SK-N-SH (cell line): ENCODE data around the gene VSTM1. TPM values are rescaled to one million over a fixed set of nuclear protein-coding genes. Genes with fewer than 3 reads are reported as not detected.
A peak's percentile ranks its signal among the peaks of the same experiment; 100 is the strongest.

Experiments
- CTCF ChIA-PET: fragments of 300-600, 350-600 bp; formaldehyde crosslinking; extraction: SDS; loops from one replicate; lab custom pipeline; 2021; lab: Yijun Ruan, JAX
- POLR2A ChIA-PET: fragments of 350-600 bp; sonication (Branson Sonifier 250); formaldehyde crosslinking; extraction: SDS; loops from one replicate; lab custom pipeline; 2020; ENCODE audit warnings: antibody characterized with exemption, inconsistent platforms; lab: Yijun Ruan, JAX
- DNase-seq: peaks from one replicate; pipeline ENCODE4 v3.0.0; 2012
- H2AFZ ChIP-seq: fragments of 200-600 bp; sonication (generic); 2 replicates; pipeline ENCODE4 v1.8.1; 2016; ENCODE audit warnings: antibody characterized with exemption, mild to moderate bottlenecking, low read depth
- H3F3A ChIP-seq: fragments of 200-600 bp; sonication (generic); replicated peaks from 2 replicates; pipeline ENCODE3; 2016; ENCODE audit warnings: antibody characterized with exemption, mild to moderate bottlenecking; ENCODE audit not compliant: insufficient read depth
- H3K27ac ChIP-seq, 2 experiments: fragments of 200-500 bp in 1 of 2; fragments of 200-600 bp in 1 of 2; sonication (Bioruptor generic) in 1 of 2; sonication (generic), shearing (Covaris generic) in 1 of 2; 2 replicates each; pipeline versions ENCODE4 v1.5.1 to v1.6.1; 2014 to 2016; ENCODE audit warnings: low read depth in 2 of 2, inconsistent platforms in 1 of 2, low read length in 1 of 2, mild to moderate bottlenecking in 1 of 2, mixed read lengths in 1 of 2
- H3K27me3 ChIP-seq: fragments of 200-600 bp; sonication (generic), shearing (Covaris generic); 2 replicates; pipeline ENCODE4 v1.6.1; 2016; ENCODE audit warnings: mixed run types; ENCODE audit not compliant: insufficient read depth
- H3K36me3 ChIP-seq, 2 experiments: fragments of 200-500 bp in 1 of 2; fragments of 200-600 bp in 1 of 2; sonication (Bioruptor generic) in 1 of 2; sonication (generic) in 1 of 2; replicated peaks in 1 of 2; 2 replicates each; pipeline versions ENCODE3 to v1.5.1; 2014 to 2016; ENCODE audit warnings: low read length in 1 of 2, mild to moderate bottlenecking in 1 of 2; ENCODE audit not compliant: insufficient read depth in 2 of 2, control insufficient read depth in 1 of 2
- H3K4me1 ChIP-seq, 2 experiments: fragments of 200-500 bp in 1 of 2; fragments of 200-600 bp in 1 of 2; sonication (Bioruptor generic) in 1 of 2; sonication (generic), shearing (Covaris generic) in 1 of 2; 2 replicates each; pipeline versions ENCODE4 v1.5.1 to v1.6.1; 2014 to 2016; ENCODE audit warnings: low read depth in 1 of 2, low read length in 1 of 2, mixed run types in 1 of 2; ENCODE audit not compliant: insufficient read depth in 2 of 2, control insufficient read depth in 1 of 2
- H3K4me2 ChIP-seq: fragments of 200-600 bp; sonication (generic), shearing (Covaris generic); 2 replicates; pipeline ENCODE4 v1.6.1; 2017; ENCODE audit warnings: mixed run types
- H3K4me3 ChIP-seq, 2 experiments: fragments of 200-500 bp in 1 of 2; fragments of 200-600 bp in 1 of 2; sonication (Bioruptor generic) in 1 of 2; sonication (generic), shearing (Covaris generic) in 1 of 2; 2 replicates each; pipeline versions ENCODE4 v1.5.1 to v1.8.1; 2014 to 2016; ENCODE audit warnings: low read depth in 2 of 2, inconsistent platforms in 1 of 2, low read length in 1 of 2, mild to moderate bottlenecking in 1 of 2, mixed read lengths in 1 of 2, moderate library complexity in 1 of 2
- H3K79me2 ChIP-seq: fragments of 200-600 bp; sonication (generic); 2 replicates; pipeline ENCODE4 v1.8.1; 2017; ENCODE audit warnings: mild to moderate bottlenecking; ENCODE audit not compliant: insufficient read depth
- H3K9ac ChIP-seq: fragments of 200-600 bp; sonication (generic); 2 replicates; pipeline ENCODE4 v1.6.1; 2017; ENCODE audit warnings: mixed run types
- H3K9me2 ChIP-seq: fragments of 200-600 bp; sonication (generic); 2 replicates; pipeline ENCODE4 v1.6.1; 2017; ENCODE audit warnings: mixed run types
- H3K9me3 ChIP-seq: fragments of 200-600 bp; sonication (generic); 2 replicates; pipeline ENCODE4 v1.6.1; 2017; ENCODE audit warnings: mixed run types, mild to moderate bottlenecking, moderate library complexity
- H4K20me1 ChIP-seq: fragments of 200-600 bp; sonication (generic); 2 replicates; pipeline ENCODE4 v1.6.1; 2017; ENCODE audit warnings: mild to moderate bottlenecking, mixed run types; ENCODE audit not compliant: insufficient read depth
- CHD2 ChIP-seq: fragments of 150-350 bp; IDR thresholded peaks from 2 replicates; pipeline ENCODE4 v1.6.1; 2018; ENCODE audit warnings: low read length; ENCODE audit not compliant: partially characterized antibody
- CTCF ChIP-seq: fragments of 200-600 bp; sonication (generic); IDR thresholded peaks from 2 replicates; pipeline ENCODE4 v1.6.1; 2017; ENCODE audit warnings: antibody characterized with exemption, mild to moderate bottlenecking, moderate library complexity
- ELF1 ChIP-seq: IDR thresholded peaks from 2 replicates; pipeline ENCODE4 v1.4.0; 2012
- EP300 ChIP-seq, 2 experiments: IDR thresholded peaks; 2 replicates each; pipeline versions ENCODE4 v1.4.0 to v1.6.1; 2012; ENCODE audit warnings: borderline replicate concordance in 1 of 2, low read depth in 1 of 2, low read length in 1 of 2
- EZH2phosphoT487 ChIP-seq: fragments of 200-600 bp; sonication (generic); IDR thresholded peaks from 2 replicates; pipeline ENCODE4 v1.6.1; 2017; ENCODE audit warnings: low read depth, mixed run types, mild to moderate bottlenecking, antibody characterized with exemption, moderate library complexity, borderline replicate concordance
- FOSL2 ChIP-seq: IDR thresholded peaks from 2 replicates; pipeline ENCODE4 v1.4.0; 2012; ENCODE audit warnings: low read depth, mild to moderate bottlenecking, moderate library complexity, borderline replicate concordance
- FOXJ3 ChIP-seq: sonication (generic); formaldehyde crosslinking; IDR thresholded peaks from 2 replicates; pipeline ENCODE4 v1.5.1; 2020; ENCODE audit warnings: mild to moderate bottlenecking, missing genetic modification reagents
- FOXM1 ChIP-seq: IDR thresholded peaks from 2 replicates; pipeline ENCODE4 v1.4.0; 2012; ENCODE audit warnings: low read depth, mild to moderate bottlenecking
- GATA2 ChIP-seq: sonication (generic); formaldehyde crosslinking; IDR thresholded peaks from 2 replicates; pipeline ENCODE4 v1.5.0; 2020; ENCODE audit warnings: mild to moderate bottlenecking, missing genetic modification reagents
- IRF3 ChIP-seq: fragments of 150-350 bp; IDR thresholded peaks from 2 replicates; pipeline ENCODE4 v1.6.1; 2016; ENCODE audit warnings: mild to moderate bottlenecking, low read depth, low read length
- JUND ChIP-seq: IDR thresholded peaks from 2 replicates; pipeline ENCODE4 v1.4.0; 2012
- NFIC ChIP-seq: IDR thresholded peaks from 2 replicates; pipeline ENCODE4 v1.4.0; 2012; ENCODE audit warnings: borderline replicate concordance
- RFX5 ChIP-seq: IDR thresholded peaks from 2 replicates; pipeline ENCODE4 v1.6.1; 2012; ENCODE audit warnings: mild to moderate bottlenecking, improper control_type of control experiment, low read length
- TCF12 ChIP-seq: IDR thresholded peaks from 2 replicates; pipeline ENCODE4 v1.4.0; 2012
- USF1 ChIP-seq: IDR thresholded peaks from 2 replicates; pipeline ENCODE4 v1.4.0; 2012; ENCODE audit warnings: low read depth, borderline replicate concordance
- WGBS: methylation state at CpG from one replicate; pipeline ENCODE4 v1.1.6; 2017; ENCODE audit warnings: low lambda C conversion rate; 5-methylcytosine and 5-hydroxymethylcytosine counted together
- polyA plus RNA-seq, 3 experiments: library from polyadenylated mRNA; depleted of rRNA; stranded (reverse); fragments of >200 nt; gene quantifications; 2 replicates each; pipeline ENCODE4 v1.2.3, GENCODE V29; 2012
- small RNA-seq, 7 experiments: library from RNA; depleted of rRNA; stranded (forward); fragments of <200 nt; gene quantifications; one replicate each; pipeline ENCODE3, GENCODE V24; 2012

The VSTM1 gene
- polyA plus RNA-seq, 1 of the 3 experiments (the other 2 are of a cell fraction) = 0.10 TPM

GRCh38 chr19:53991224-53992113 lies 72.2 kb downstream of the VSTM1 start, which contains the start of gene CACNG6:
TSS of gene CACNG6 (plus strand) at chr19:53991637. CDS start at chr19:53992878, 1,241 bp downstream.
- ChIA-PET POLR2A (no interaction called here), CTCF (interaction anchor here (0.6 kb wide), 1 partner anchor 174 kb away, joined by 3 read pairs; no protein-coding TSS in a partner anchor)
- Histone ChIP-seq H3K4me3 (peak within 1 kb of the TSS; percentile 42 to 47; a peak in 3 of 4 replicates), H3K9me2 (no peaks in the 10 kb centered on the region), H3K9me3 (no peaks in the 10 kb centered on the region), H2AFZ (no peak within 1 kb of the TSS), H3K9ac (peak within 1 kb of the TSS; percentile 39; the same call in 1 of the 2 replicates), H3K4me1 (peaks cover 16 to 18% of the 10 kb centered on the region in 2 experiments; a peak in 3 of 4 replicates), H4K20me1 (no peaks in the 10 kb centered on the region), H3K79me2 (no peaks in the 10 kb centered on the region), H3K4me2 (peak within 1 kb of the TSS; percentile 69; the same call in 1 of the 2 replicates), H3K27ac (no peak within 1 kb of the TSS; a peak in 1 of 4 replicates), H3K27me3 (peaks cover 5% of the 10 kb centered on the region; the same call in 1 of the 2 replicates), H3K36me3 (no peaks in the 10 kb centered on the region), H3F3A (peaks cover 24% of the 10 kb centered on the region)
- DNase-seq = peak; percentile 73
- no peak for TF ChIP-seq TCF12
- no peak for TF ChIP-seq CHD2
- TF ChIP-seq RFX5 = no peak
- no peak for TF ChIP-seq FOXJ3 (CRISPR knock-in tag)
- no peak for TF ChIP-seq EZH2phosphoT487
- TF ChIP-seq IRF3 = no peak
- TF ChIP-seq JUND = no peak
- no peak for TF ChIP-seq USF1
- TF ChIP-seq GATA2 (CRISPR knock-in tag) = no peak
- TF ChIP-seq NFIC = no peak
- TF ChIP-seq FOXM1 = no peak
- TF ChIP-seq FOSL2 = no peak
- TF ChIP-seq ELF1 = no peak
- TF ChIP-seq CTCF = no peak
- no peak for TF ChIP-seq EP300 (IDR thresholded peaks at IDR 0.05; ENCODE audit: borderline replicate concordance in 1 of 2, low read depth in 1 of 2, low read length in 1 of 2)
- 13% methylated on average over 39 of the region's 66 CpGs for WGBS

Small RNA genes lying within 50 kb of the gene (small RNA-seq; reads per million reads assigned to genes)
- 0 reads per million in 7 experiments for gene AC012314.20

Other genes starting within 250 kb of the VSTM1 start
- gene NLRP12, start 239.6 kb downstream of the VSTM1 start, polyA plus RNA-seq (2012; rRNA removed) = 0.02 and 0.05 TPM in 2 replicates
- 28.3 and 38.7 TPM in 2 replicates for gene MYADM, start 196.0 kb downstream of the VSTM1 start, polyA plus RNA-seq (2012; rRNA removed)
- gene PRKCG, start 181.7 kb downstream of the VSTM1 start, polyA plus RNA-seq (2012; rRNA removed) = 0.08 and 0.26 TPM in 2 replicates
- gene CACNG7, start 154.6 kb downstream of the VSTM1 start, polyA plus RNA-seq (2012; rRNA removed) = 25.7 and 30.7 TPM in 2 replicates
- gene CACNG8, start 101.0 kb downstream of the VSTM1 start, polyA plus RNA-seq (2012; rRNA removed) = 1.1 and 1.3 TPM in 2 replicates
- gene CACNG6, start 72.3 kb downstream of the VSTM1 start, polyA plus RNA-seq (2012; rRNA removed) = 0.96 and 1.2 TPM in 2 replicates
- gene TARM1, start 17.5 kb upstream of the VSTM1 start, polyA plus RNA-seq (2012; rRNA removed) = not detected in 2 replicates
- gene OSCAR, start 36.9 kb upstream of the VSTM1 start, polyA plus RNA-seq (2012; rRNA removed) = 0.97 and 1.2 TPM in 2 replicates
- 71.5 and 87.0 TPM in 2 replicates for gene NDUFA3, start 39.0 kb upstream of the VSTM1 start, polyA plus RNA-seq (2012; rRNA removed)
- 39.8 and 49.7 TPM in 2 replicates for gene TFPT, start 51.8 kb upstream of the VSTM1 start, polyA plus RNA-seq (2012; rRNA removed)
- 72.2 and 81.0 TPM in 2 replicates for gene PRPF31, start 51.9 kb upstream of the VSTM1 start, polyA plus RNA-seq (2012; rRNA removed)
- gene CNOT3, start 73.9 kb upstream of the VSTM1 start, polyA plus RNA-seq (2012; rRNA removed) = 7.1 and 14.2 TPM in 2 replicates
- gene LENG1, start 95.8 kb upstream of the VSTM1 start, polyA plus RNA-seq (2012; rRNA removed) = 7.7 and 11.4 TPM in 2 replicates
- 2.7 and 2.8 TPM in 2 replicates for gene TMC4, start 109.3 kb upstream of the VSTM1 start, polyA plus RNA-seq (2012; rRNA removed)
- 65.4 and 80.8 TPM in 2 replicates for gene MBOAT7, start 125.7 kb upstream of the VSTM1 start, polyA plus RNA-seq (2012; rRNA removed)
- 82.1 and 84.1 TPM in 2 replicates for gene TSEN34, start 127.4 kb upstream of the VSTM1 start, polyA plus RNA-seq (2012; rRNA removed)
- 3,441 and 3,815 TPM in 2 replicates for gene RPS9, start 137.0 kb upstream of the VSTM1 start, polyA plus RNA-seq (2012; rRNA removed)
- not detected in 2 replicates for gene LILRB3, start 159.1 kb upstream of the VSTM1 start, polyA plus RNA-seq (2012; rRNA removed)
- gene LILRA6, start 178.9 kb upstream of the VSTM1 start, polyA plus RNA-seq (2012; rRNA removed) = not detected in 2 replicates
- not detected in 2 replicates for gene LILRB5, start 193.4 kb upstream of the VSTM1 start, polyA plus RNA-seq (2012; rRNA removed)
- not detected in 2 replicates for gene LILRB2, start 217.2 kb upstream of the VSTM1 start, polyA plus RNA-seq (2012; rRNA removed)
- gene LILRA5, start 249.3 kb upstream of the VSTM1 start, polyA plus RNA-seq (2012; rRNA removed) = not detected in 2 replicates